Heart right ventricle (tissue), 16 donors: Measurements from ENCODE around the gene CASR. TPM values are rescaled to one million over a fixed set of nuclear protein-coding genes. Genes with fewer than 3 reads are reported as not detected.

Source experiments
- ATAC-seq, 8 donors: fragments of 200-7000 bp; cut with Tn5 transposase; one replicate each; pipeline ENCODE4 v1.9.1; 2020; ENCODE audit warnings: mild to moderate bottlenecking in 8 of 8, moderate library complexity in 8 of 8, moderate number of reproducible peaks in 1 of 8
- DNase-seq, 2 donors: peaks; one replicate each; pipeline ENCODE4 v3.0.0-alpha.2; 2020
- H3K27ac ChIP-seq, 10 donors: fragments of 200-600 bp; sonication (generic) in 2 of 10; one replicate each; pipeline versions ENCODE4 v1.5.0 to v1.8.0; 2020 to 2022; ENCODE audit warnings: mild to moderate bottlenecking in 3 of 10
- H3K27me3 ChIP-seq, 7 donors: fragments of 200-600 bp; one replicate each; pipeline ENCODE4 v1.8.0; 2021 to 2022; ENCODE audit warnings: mild to moderate bottlenecking in 2 of 7
- H3K36me3 ChIP-seq, 9 donors: fragments of 200-600 bp; sonication (generic) in 1 of 9; one replicate each; pipeline versions ENCODE4 v1.5.0 to v1.8.0; 2020 to 2022; ENCODE audit warnings: mild to moderate bottlenecking in 2 of 9
- H3K4me1 ChIP-seq, 9 donors: fragments of 200-600 bp; sonication (generic) in 1 of 9; one replicate each; pipeline versions ENCODE4 v1.5.0 to v1.8.0; 2020 to 2022; ENCODE audit warnings: mild to moderate bottlenecking in 4 of 9
- H3K4me3 ChIP-seq, 10 donors: fragments of 200-600 bp; sonication (generic) in 2 of 10; one replicate each; pipeline versions ENCODE4 v1.5.0 to v1.8.0; 2020 to 2022; ENCODE audit warnings: mild to moderate bottlenecking in 7 of 10, moderate library complexity in 2 of 10
- H3K9me3 ChIP-seq, 11 donors: fragments of 200-600 bp in 10 of 11; sonication (generic) in 2 of 11; one replicate each; pipeline versions ENCODE4 v1.5.0 to v1.8.0; 2013 to 2022; ENCODE audit warnings: mild to moderate bottlenecking in 2 of 11, control low read depth in 1 of 11, moderate library complexity in 1 of 11
- WGBS, 2 donors: extraction: QIAGEN DNeasy Blood & Tissue Kit; methylation state at CpG; one replicate each; pipeline ENCODE4 v1.1.7; 2013; ENCODE audit warnings: inconsistent platforms in 1 of 2; 5-methylcytosine and 5-hydroxymethylcytosine counted together
- intact Hi-C, 10 donors: fragments of 100-400 bp; cut with DNase I; formaldehyde crosslinking; loops; one replicate each; pipeline versions ENCODE4 v1.11.1 to v1.14.2; 2022
- polyA plus RNA-seq, 2 donors: library from polyadenylated mRNA; stranded (reverse); fragments of 200-250 nt; gene quantifications; one replicate each; pipeline ENCODE4 v1.2.3, GENCODE V29; 2013
- total RNA-seq, 10 donors: library from RNA; stranded (reverse); fragmentation: NEBNext Ultra II Directional in 3 of 10; extraction: Animal tissue kit (Norgen Biotek cat#: 25700) in 3 of 10; gene quantifications; one replicate each; pipeline versions ENCODE4 v1.2.1 to v1.2.4, GENCODE V29; 2021 to 2023
- TF ChIP-seq, protein P1 (sequence below), 9 donors: fragments of 200-600 bp; sonication (generic) in 2 of 9; IDR thresholded peaks; one replicate each; pipeline versions ENCODE4 v1.5.0 to v1.8.0; 2021 to 2022; ENCODE audit warnings: antibody characterized with exemption in 9 of 9, mild to moderate bottlenecking in 5 of 9, moderate library complexity in 1 of 9
- donor health status: Arrhythmogenic right ventricular cardiomyopathy.
- donor health status: ischemic (EF 13 %, LVEDD 7.1; RV severe dilation, severe dysfunction).
- donor health status: healthy with polysubstance abuse.
- donor health status: DM: no; HTN: yes; CAD: no.
- donor health status: DM: no; HTN: no; CAD: no.
- donor health status: ischemic (EF 25% LVEDD 6.9; RV normal size, moderate dysfunction).
- donor health status: ischemic (EF 25% LVEDD 5.7; RV mildly dilated, moderate dysfunction).
- donor health status: healthy.
- donor health status: DM: yes; HTN: yes; CAD: no.
- donor health status: Ischemic cardiomyopathy.
- donor health status: ischemic (EF 35%, LVEDD 5.7; RV mildly dilated, moderate dysfunction).
- donor health status: nonischemic (EF 11% LVEDD 7.7; RV severe dilation, severe dysfunction).
- donor health status: DM: yes; HTN: yes; CAD: no.
- donor health status: PGD.
- donor health status: ischemic (EF 29% LVEDD 5.4; RV normal size, mild dysfunction).
- donor health status: nonischemic (EF 23%, LVEDD 6.1; RV moderate dilation, normal function).

Gene CASR
- total and polyA plus RNA-seq, 12 donors: not detected

DNA sequence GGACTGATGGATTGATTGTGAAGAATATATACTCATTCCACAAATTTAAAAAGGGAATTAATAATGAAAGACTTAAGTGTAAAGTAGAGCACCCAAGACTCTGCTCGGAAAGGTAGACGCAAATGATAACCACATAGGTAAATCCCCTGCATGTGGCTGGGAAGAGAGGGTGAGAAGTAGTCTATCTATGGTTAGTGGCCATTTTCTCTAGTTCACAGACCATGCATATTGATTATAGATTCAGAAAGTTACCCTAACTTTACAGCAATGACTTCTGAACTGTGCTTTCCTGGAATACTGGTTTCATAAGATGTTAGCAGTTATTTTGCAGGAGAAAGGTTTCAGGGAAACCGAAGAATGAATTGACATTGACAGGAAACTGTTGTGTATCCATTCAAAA is 51.7 kb downstream of the CASR start:
- intact Hi-C loops: no loop called here
- Histone ChIP-seq H3K36me3 (no peaks in the 10 kb centered on the region), H3K4me3 (no peak overlapping the region), H3K27ac (no peak overlapping the region), H3K27me3 (peaks cover 0 to 25% (median 8%) of the 10 kb centered on the region in 7 donors), H3K9me3 (no peaks in the 10 kb centered on the region), H3K4me1 (peaks cover 0 to 19% (median 0%) of the 10 kb centered on the region in 9 donors)
- TF ChIP-seq, protein P1, sequence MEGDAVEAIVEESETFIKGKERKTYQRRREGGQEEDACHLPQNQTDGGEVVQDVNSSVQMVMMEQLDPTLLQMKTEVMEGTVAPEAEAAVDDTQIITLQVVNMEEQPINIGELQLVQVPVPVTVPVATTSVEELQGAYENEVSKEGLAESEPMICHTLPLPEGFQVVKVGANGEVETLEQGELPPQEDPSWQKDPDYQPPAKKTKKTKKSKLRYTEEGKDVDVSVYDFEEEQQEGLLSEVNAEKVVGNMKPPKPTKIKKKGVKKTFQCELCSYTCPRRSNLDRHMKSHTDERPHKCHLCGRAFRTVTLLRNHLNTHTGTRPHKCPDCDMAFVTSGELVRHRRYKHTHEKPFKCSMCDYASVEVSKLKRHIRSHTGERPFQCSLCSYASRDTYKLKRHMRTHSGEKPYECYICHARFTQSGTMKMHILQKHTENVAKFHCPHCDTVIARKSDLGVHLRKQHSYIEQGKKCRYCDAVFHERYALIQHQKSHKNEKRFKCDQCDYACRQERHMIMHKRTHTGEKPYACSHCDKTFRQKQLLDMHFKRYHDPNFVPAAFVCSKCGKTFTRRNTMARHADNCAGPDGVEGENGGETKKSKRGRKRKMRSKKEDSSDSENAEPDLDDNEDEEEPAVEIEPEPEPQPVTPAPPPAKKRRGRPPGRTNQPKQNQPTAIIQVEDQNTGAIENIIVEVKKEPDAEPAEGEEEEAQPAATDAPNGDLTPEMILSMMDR (IDR thresholded peaks at IDR 0.05): no peak
- ATAC-seq (no peak), DNase-seq (no peak)
- WGBS, 2 donors: 89 to 96% methylated on average over 3 of the region's 3 CpGs

DNA sequence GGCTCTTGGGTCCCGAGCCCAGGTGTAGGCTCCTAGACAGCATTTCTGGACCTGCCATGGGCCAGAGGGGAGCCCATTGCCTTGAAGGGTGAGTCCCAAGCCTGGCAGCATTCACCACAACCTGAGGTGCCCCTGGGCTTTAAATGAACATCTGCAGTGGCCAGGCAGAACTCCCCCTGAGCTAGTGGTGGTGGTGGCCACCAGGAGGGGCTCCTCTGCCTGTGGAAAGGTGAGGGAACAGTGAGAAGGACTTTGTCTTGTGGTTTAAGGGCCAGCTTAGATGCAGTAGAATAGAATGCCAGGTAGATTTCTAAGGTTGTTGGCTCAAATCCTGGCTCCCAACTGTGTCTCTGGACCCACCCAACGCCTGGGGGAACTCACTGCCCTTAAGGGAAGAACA is 55.6 kb downstream of the CASR start:
- no peaks in the 10 kb centered on the region for H3K36me3 ChIP-seq
- TF ChIP-seq, protein P1 (IDR thresholded peaks at IDR 0.05): no peak
- no peaks in the 10 kb centered on the region for H3K9me3 ChIP-seq
- WGBS, 2 donors: 80 to 82% methylated on average over 2 of the region's 2 CpGs
- H3K27me3 ChIP-seq: peaks cover 0 to 20% (median 0%) of the 10 kb centered on the region in 7 donors
- intact Hi-C loops: no loop called here
- peaks cover 0 to 1% (median 0%) of the 10 kb centered on the region in 9 donors for H3K4me1 ChIP-seq
- ATAC-seq (no peak), DNase-seq (no peak)
- no peak overlapping the region for H3K27ac ChIP-seq
- no peak overlapping the region for H3K4me3 ChIP-seq

DNA sequence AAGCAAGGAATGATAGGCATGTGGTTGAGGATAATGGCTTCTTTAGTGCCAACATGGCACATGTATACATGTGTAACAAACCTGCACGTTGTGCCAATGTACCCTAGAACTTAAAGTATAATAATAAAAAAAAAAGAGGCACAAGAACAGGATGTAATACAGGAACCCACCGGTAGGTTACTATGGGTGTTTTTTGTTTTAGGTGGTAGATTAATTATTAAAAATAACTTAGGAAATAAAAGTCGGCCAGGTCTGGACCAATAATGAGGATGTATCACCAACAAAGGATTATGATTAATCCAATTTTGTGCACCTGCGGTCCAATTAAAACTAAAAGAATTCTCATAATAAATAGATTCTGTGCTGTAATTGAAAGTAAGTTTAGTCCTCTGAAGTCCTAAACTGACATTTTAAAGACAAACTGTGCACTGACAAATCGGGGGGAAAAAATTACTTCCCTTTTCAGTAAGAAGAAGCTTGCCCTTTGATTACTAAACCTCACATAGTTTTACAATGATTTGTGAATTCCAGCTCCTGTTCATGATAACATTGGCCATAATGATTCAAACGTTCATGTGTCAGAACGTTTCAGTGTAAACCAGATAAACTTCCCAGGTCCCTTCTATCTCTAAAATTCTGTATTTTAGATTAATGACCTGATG is 62.2 kb downstream of the CASR start:
- peaks cover 0 to 32% (median 0%) of the 10 kb centered on the region in 9 donors for H3K4me1 ChIP-seq
- no peaks in the 10 kb centered on the region for H3K9me3 ChIP-seq
- intact Hi-C loops: no loop called here
- WGBS, 2 donors: 50 to 61% methylated on average over 7 of the region's 7 CpGs
- H3K4me3 ChIP-seq: peak overlapping the region in 3 of 10 donors; percentile 2 to 30 (median 22)
- TF ChIP-seq, protein P1 (IDR thresholded peaks at IDR 0.05): peak in 1 of 9 donors; percentile 19
- no peak for ATAC-seq
- no peak for DNase-seq
- H3K27ac ChIP-seq: peak overlapping the region in 2 of 10 donors; percentile 7 to 84
- H3K27me3 ChIP-seq: no peaks in the 10 kb centered on the region
- no peaks in the 10 kb centered on the region for H3K36me3 ChIP-seq

DNA sequence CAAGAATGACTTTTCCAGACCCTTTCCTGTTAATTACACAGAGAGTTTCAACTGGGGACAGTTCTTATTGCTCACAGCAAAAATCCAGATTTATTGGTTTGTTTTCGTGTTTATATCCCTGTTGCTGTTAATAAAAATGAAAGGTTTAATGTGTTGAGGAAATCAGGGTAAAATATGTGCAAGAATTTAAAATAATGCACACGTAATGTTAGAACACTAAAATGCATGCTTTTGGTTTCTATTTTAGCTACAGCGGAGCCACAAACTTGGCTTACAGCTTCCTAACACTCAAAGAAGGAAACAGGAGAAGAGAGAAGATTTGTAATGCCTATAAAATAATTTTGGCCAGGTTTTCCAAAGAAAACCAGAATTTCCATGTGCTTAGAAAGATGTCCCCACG is 62.7 kb downstream of the CASR start:
- intact Hi-C loops: no loop called here
- H3K36me3 ChIP-seq: no peaks in the 10 kb centered on the region
- H3K4me3 ChIP-seq: peak overlapping the region in 3 of 10 donors; percentile 2 to 30 (median 22)
- peak overlapping the region in 2 of 10 donors; percentile 7 to 84 for H3K27ac ChIP-seq
- ATAC-seq: no peak
- H3K27me3 ChIP-seq: no peaks in the 10 kb centered on the region
- TF ChIP-seq, protein P1 (IDR thresholded peaks at IDR 0.05): no peak
- 43 to 53% methylated on average over 4 of the region's 4 CpGs for WGBS, 2 donors
- no peak for DNase-seq
- peaks cover 0 to 32% (median 0%) of the 10 kb centered on the region in 9 donors for H3K4me1 ChIP-seq
- H3K9me3 ChIP-seq: no peaks in the 10 kb centered on the region
